Activated T-helper 2 cell treated with anti-CD3 and anti-CD28 coated beads, Interferon-gamma antibody, Interleukin-2, Interleukin-4, amounts not matched to agents 10 μg/mL and 5 μg/mL and 100 μg/mL, durations not matched to agents 14 hours and 24 hours and 36 hours (primary cell): ENCODE data around the gene TTLL9. TPM values are rescaled to one million over a fixed set of nuclear protein-coding genes. Genes with fewer than 3 reads are reported as not detected.
A peak's percentile ranks its signal among the peaks of the same experiment; 100 is the strongest.
"Not testable (repeated sequence)": the region's sequence is repeated elsewhere in the genome, so short reads cannot be mapped to it uniquely, and the experiment has no call there.

Experiments
- DNase-seq: peaks from one replicate; pipeline ENCODE4 v3.0.0; 2021; ENCODE audit warnings: low spot score
- H3K27ac Mint-ChIP-seq: one replicate; pipeline ENCODE4 v1.8.0; 2021; ENCODE audit warnings: mixed read lengths
- H3K27me3 Mint-ChIP-seq: one replicate; pipeline ENCODE4 v1.8.0; 2021; ENCODE audit warnings: low read depth, mixed read lengths
- H3K36me3 Mint-ChIP-seq: one replicate; pipeline ENCODE4 v1.8.0; 2021; ENCODE audit warnings: low read depth, mixed read lengths
- H3K4me1 Mint-ChIP-seq: one replicate; pipeline ENCODE4 v1.8.0; 2021; ENCODE audit warnings: low read depth, mixed read lengths
- H3K4me3 Mint-ChIP-seq: one replicate; pipeline ENCODE4 v1.8.0; 2021; ENCODE audit warnings: low read depth, mild to moderate bottlenecking, moderate library complexity, mixed read lengths
- H3K9me3 Mint-ChIP-seq: one replicate; pipeline ENCODE4 v1.8.0; 2021; ENCODE audit warnings: mixed read lengths
- intact Hi-C: fragments of 100-400 bp; cut with micrococcal nuclease; formaldehyde crosslinking; loops from one replicate; pipeline ENCODE4 v1.15.1; 2023
- total RNA-seq: library from RNA; stranded (reverse); gene quantifications from 2 replicates; pipeline ENCODE4 v1.2.3, GENCODE V29; 2022

TTLL9 gene, protein sequence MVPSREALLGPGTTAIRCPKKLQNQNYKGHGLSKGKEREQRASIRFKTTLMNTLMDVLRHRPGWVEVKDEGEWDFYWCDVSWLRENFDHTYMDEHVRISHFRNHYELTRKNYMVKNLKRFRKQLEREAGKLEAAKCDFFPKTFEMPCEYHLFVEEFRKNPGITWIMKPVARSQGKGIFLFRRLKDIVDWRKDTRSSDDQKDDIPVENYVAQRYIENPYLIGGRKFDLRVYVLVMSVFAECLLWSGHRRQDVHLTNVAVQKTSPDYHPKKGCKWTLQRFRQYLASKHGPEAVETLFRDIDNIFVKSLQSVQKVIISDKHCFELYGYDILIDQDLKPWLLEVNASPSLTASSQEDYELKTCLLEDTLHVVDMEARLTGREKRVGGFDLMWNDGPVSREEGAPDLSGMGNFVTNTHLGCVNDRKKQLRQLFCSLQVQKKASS
- not detected in 2 replicates for total RNA-seq

- no peaks in the 10 kb centered on the region for H3K9me3 Mint-ChIP-seq
- peaks cover 59% of the 10 kb centered on the region for H3K27me3 Mint-ChIP-seq
- H3K36me3 Mint-ChIP-seq: no peaks in the 10 kb centered on the region
- no peak within 1 kb of the TSS for H3K27ac Mint-ChIP-seq
- no peak for DNase-seq
- H3K4me1 Mint-ChIP-seq: peaks cover 9% of the 10 kb centered on the region
- peak within 1 kb of the TSS; percentile 40 for H3K4me3 Mint-ChIP-seq
- intact Hi-C loops: no loop called here
These were observed at the start of gene TTLL9, which contains the start of gene DUSP15 for GRCh38 chr20:31869942-31870725. Gene TTLL9 (plus strand): TSS chr20:31870634. CDS start chr20:31871127, 493 bp downstream. Gene DUSP15 (minus strand): TSS chr20:31870527. CDS start chr20:31870337, 190 bp downstream.

DNA sequence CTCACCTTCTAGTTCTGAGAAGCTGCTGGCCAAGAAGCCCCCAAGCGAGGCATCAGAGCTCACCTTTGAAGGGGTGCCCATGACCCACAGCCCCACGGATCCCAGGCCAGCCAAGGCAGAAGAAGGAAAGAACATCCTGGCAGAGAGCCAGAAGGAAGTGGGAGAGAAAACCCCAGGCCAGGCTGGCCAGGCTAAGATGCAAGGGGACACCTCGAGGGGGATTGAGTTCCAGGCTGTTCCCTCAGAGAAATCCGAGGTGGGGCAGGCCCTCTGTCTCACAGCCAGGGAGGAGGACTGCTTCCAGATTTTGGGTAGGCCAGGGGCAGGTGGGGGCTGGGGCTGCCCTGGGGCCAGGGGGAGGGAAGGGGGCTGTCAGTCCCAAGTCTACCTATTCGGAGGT lies 49.0 kb upstream of the TTLL9 start:
- no peak overlapping the region for H3K27ac Mint-ChIP-seq
- H3K27me3 Mint-ChIP-seq: no peaks in the 10 kb centered on the region
- no peak overlapping the region for H3K4me3 Mint-ChIP-seq
- DNase-seq: no peak
- peaks cover 5% of the 10 kb centered on the region for H3K4me1 Mint-ChIP-seq
- no peaks in the 10 kb centered on the region for H3K36me3 Mint-ChIP-seq
- H3K9me3 Mint-ChIP-seq: no peaks in the 10 kb centered on the region
- intact Hi-C loops: loop anchor here (10.0 kb wide), 1 partner anchor 133 kb away; the partner anchor contains the start of gene PDRG1

DNA sequence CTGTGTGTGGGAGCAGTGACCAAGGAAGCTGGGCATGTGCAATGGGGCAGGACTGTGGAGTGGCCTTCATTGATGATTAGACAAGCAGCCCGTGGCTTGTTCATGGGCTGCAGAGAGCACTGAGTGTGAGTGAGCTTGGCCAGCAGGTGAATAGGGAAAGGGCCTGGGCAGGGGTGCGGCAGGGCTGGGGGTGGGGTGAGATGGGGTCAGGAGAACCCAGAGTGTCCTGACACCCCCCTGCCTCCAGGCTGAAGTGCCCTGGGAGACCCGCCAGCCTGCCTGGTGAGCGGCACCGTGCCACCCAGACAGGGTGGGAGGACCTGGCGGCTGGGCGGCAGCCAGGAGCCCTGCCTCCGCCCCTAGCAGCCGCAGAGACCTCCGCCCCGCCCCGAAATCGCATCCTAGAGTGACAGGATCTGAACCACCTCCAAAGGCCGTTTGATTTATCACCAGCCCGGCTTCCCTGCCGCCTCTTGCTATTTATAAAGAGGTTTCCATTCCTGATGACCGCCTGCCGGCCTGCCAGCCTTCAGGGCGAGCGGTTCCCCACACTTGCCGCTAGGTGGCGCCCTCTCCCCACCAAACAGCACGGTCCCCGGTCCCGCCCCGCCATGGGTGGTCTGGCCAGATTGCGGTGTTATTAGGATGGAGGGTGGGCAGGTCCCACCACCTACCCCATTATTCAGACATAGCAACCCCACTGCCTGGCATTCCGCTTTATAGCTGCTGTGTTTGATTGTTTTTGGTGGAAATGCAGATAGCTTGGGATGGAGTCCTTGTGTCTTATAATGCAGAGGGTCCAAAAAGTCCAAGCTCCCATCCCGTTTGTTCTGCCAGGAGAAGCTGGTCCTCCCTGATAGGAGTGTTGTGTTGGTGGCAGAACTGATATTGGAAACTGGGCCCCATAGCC lies 47.8 kb upstream of the TTLL9 start:
- intact Hi-C loops: loop anchor here (2.0 to 10.0 kb wide), 3 partner anchors 24 to 270 kb away; partner anchors contain the start of gene PDRG1
- Mint-ChIP-seq H3K36me3 (no peaks in the 10 kb centered on the region), H3K4me1 (peaks cover 5% of the 10 kb centered on the region), H3K27ac (no peak overlapping the region), H3K4me3 (no peak overlapping the region), H3K27me3 (no peaks in the 10 kb centered on the region), H3K9me3 (no peaks in the 10 kb centered on the region)
- peak; percentile 63 for DNase-seq

- Mint-ChIP-seq H3K27me3 (no peaks in the 10 kb centered on the region), H3K36me3 (no peaks in the 10 kb centered on the region), H3K4me1 (peaks cover 5% of the 10 kb centered on the region), H3K27ac (no peak overlapping the region), H3K4me3 (no peak overlapping the region), H3K9me3 (no peaks in the 10 kb centered on the region)
- DNase-seq: no peak
- intact Hi-C loops: loop anchor here (2.0 to 10.0 kb wide), 3 partner anchors 23 to 269 kb away; partner anchors contain the start of gene PDRG1
These were observed 46.9 kb upstream of the TTLL9 start for GRCh38 chr20:31823360-31824124.

DNA sequence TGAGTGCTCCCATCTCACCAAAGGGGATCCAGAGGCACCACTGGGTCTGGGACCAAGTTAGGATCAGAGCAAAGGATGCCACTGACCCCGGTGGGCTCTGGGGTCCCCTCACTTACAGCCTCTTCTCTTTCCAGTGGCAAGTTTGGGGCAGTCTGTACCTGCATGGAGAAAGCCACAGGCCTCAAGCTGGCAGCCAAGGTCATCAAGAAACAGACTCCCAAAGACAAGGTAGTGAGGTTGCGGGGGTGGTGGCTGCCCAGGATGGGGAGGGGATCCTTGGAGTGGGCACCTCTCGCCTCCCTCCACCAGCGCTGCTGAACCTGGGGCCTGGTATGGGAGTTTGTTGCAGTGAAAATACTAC lies 46.3 kb upstream of the TTLL9 start:
- Mint-ChIP-seq H3K36me3 (no peaks in the 10 kb centered on the region), H3K4me3 (no peak overlapping the region), H3K27ac (no peak overlapping the region), H3K27me3 (no peaks in the 10 kb centered on the region), H3K4me1 (peaks cover 5% of the 10 kb centered on the region), H3K9me3 (no peaks in the 10 kb centered on the region)
- intact Hi-C loops: loop anchor here (10.0 kb wide), 1 partner anchor 131 kb away; the partner anchor contains the start of gene PDRG1
- no peak for DNase-seq

GRCh38 chr20:31824554-31825313 lies 45.7 kb upstream of the TTLL9 start:
- intact Hi-C loops: loop anchor here (10.0 kb wide), 1 partner anchor 130 kb away; the partner anchor contains the start of gene PDRG1
- peaks cover 5% of the 10 kb centered on the region for H3K4me1 Mint-ChIP-seq
- no peak overlapping the region for H3K4me3 Mint-ChIP-seq
- no peaks in the 10 kb centered on the region for H3K36me3 Mint-ChIP-seq
- H3K27ac Mint-ChIP-seq: no peak overlapping the region
- H3K27me3 Mint-ChIP-seq: no peaks in the 10 kb centered on the region
- no peaks in the 10 kb centered on the region for H3K9me3 Mint-ChIP-seq
- DNase-seq: no peak

- H3K9me3 Mint-ChIP-seq: no peaks in the 10 kb centered on the region
- no peaks in the 10 kb centered on the region for H3K27me3 Mint-ChIP-seq
- H3K36me3 Mint-ChIP-seq: no peaks in the 10 kb centered on the region
- no peak overlapping the region for H3K4me3 Mint-ChIP-seq
- no peak for DNase-seq
- H3K4me1 Mint-ChIP-seq: peaks cover 5% of the 10 kb centered on the region
- no peak overlapping the region for H3K27ac Mint-ChIP-seq
- intact Hi-C loops: loop anchor here (10.0 kb wide), 1 partner anchor 129 kb away; the partner anchor contains the start of gene PDRG1
These were observed 44.4 kb upstream of the TTLL9 start for GRCh38 chr20:31826074-31826473.

DNA sequence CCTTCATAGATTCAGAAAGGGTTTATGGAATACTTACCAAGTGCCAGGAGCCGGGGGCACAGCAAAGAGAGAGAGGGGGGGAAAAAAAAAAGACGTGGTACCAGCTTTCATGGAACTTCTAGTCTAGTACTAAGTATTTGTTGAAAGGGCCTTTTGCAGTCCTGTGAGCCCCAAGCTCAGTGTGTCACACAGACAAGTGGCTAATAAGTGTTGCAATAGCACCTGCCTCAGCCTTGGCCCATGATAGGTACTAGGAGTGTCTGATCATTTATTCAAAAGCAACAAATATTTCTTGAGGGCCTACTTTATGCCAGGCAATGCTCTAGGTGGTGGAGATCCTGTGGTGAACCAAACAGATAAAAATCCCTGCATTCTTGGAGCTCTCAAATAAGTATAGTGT lies 43.4 kb upstream of the TTLL9 start:
- no peaks in the 10 kb centered on the region for H3K27me3 Mint-ChIP-seq
- intact Hi-C loops: loop anchor here (10.0 kb wide), 1 partner anchor 128 kb away; the partner anchor contains the start of gene PDRG1
- H3K36me3 Mint-ChIP-seq: no peaks in the 10 kb centered on the region
- H3K4me1 Mint-ChIP-seq: peaks cover 5% of the 10 kb centered on the region
- no peaks in the 10 kb centered on the region for H3K9me3 Mint-ChIP-seq
- no peak overlapping the region for H3K27ac Mint-ChIP-seq
- DNase-seq: no peak
- H3K4me3 Mint-ChIP-seq: no peak overlapping the region

DNA sequence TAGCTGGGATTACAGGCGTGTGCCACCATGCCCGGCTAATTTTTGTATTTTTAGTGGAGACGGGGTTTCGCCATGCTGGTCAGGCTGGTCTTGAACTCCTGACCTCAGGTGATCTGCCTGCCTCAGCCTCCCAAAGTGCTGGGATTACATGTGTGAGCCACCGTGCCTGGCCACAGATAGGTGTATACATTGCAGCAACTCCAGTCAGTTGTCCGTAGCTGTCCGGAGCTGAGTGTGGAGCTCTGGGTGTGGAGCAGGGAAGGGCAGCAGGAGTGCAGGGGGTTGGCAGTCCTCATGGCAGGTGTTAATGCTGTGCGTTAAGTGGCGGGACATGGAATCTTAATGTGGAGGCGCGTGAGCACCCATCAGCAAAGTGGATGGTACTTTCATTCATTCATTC lies 42.4 kb upstream of the TTLL9 start:
- not testable (repeated sequence) for H3K27me3 Mint-ChIP-seq, DNase-seq, H3K4me1 Mint-ChIP-seq, H3K27ac Mint-ChIP-seq, H3K9me3 Mint-ChIP-seq, H3K36me3 Mint-ChIP-seq, H3K4me3 Mint-ChIP-seq
- intact Hi-C loops: loop anchor here (10.0 kb wide), 1 partner anchor 127 kb away; the partner anchor contains the start of gene PDRG1

DNA sequence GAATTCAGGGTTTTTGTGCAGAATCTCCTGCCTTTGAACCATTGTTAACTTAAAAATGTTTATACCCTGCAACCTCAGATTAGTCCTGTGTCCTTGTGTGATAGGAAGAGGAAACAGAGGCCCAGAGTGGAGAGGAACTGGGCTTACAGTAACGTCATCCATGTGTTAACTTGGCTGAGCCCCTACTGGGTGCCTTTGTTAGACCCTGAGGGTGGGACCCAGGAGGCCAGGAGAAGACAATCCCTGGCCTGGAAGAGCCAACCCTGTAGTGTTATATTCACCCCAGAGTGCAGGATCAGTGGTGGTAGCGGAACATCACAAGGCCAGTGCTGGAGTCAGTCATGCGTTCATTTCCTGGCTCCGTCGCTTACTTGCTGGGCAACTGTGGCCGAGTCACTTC lies 40.7 kb upstream of the TTLL9 start:
- Mint-ChIP-seq H3K4me3 (no peak overlapping the region), H3K27me3 (no peaks in the 10 kb centered on the region), H3K4me1 (no peaks in the 10 kb centered on the region), H3K36me3 (no peaks in the 10 kb centered on the region), H3K27ac (no peak overlapping the region), H3K9me3 (no peaks in the 10 kb centered on the region)
- intact Hi-C loops: loop anchor here (10.0 kb wide), 1 partner anchor 125 kb away; the partner anchor contains the start of gene PDRG1
- no peak for DNase-seq

DNA sequence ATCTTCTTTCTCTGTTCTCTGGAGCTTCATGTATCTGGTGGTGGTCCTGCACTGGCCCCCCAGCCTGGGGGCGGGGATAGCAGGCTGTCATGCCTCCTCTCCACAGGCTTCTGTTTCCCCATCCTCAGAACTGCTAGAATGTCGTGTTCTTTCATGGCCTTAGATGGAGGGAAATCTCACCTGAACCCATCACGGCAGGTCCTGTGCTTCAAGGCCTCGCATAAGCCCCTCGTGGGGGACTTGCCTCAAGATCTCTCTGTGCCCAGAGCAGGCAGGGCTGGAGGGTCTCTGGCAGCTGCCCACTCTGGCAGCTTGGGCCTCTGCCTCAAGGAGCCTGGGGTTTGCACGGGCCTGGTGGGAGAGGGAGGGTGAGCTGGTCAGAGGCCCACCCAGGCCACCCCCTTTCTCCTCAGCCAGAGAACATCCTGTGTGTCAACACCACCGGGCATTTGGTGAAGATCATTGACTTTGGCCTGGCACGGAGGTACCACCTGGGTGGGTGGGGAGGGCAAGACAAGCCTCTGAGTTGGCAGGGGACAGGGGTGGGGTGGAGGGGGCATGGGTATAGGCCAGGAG lies 39.9 kb upstream of the TTLL9 start:
- H3K27ac Mint-ChIP-seq: no peak overlapping the region
- no peaks in the 10 kb centered on the region for H3K36me3 Mint-ChIP-seq
- no peak for DNase-seq
- intact Hi-C loops: no loop called here
- no peak overlapping the region for H3K4me3 Mint-ChIP-seq
- H3K4me1 Mint-ChIP-seq: no peaks in the 10 kb centered on the region
- no peaks in the 10 kb centered on the region for H3K9me3 Mint-ChIP-seq
- no peaks in the 10 kb centered on the region for H3K27me3 Mint-ChIP-seq
